Colonic mucosa (tissue), 4 donors: ENCODE measurements around the gene LYSMD1. TPM values are rescaled to one million over a fixed set of nuclear protein-coding genes. Genes with fewer than 3 reads are reported as not detected.
A peak's percentile ranks its signal among the peaks of the same experiment; 100 is the strongest.

ENCODE experiments used
- DNase-seq: peaks from one replicate; pipeline ENCODE4 v3.0.0-alpha.2; 2020
- H3K27ac ChIP-seq: fragments of 200-600 bp; one replicate; pipeline ENCODE4 v1.8.0; 2021
- H3K27me3 ChIP-seq: fragments of 200-600 bp; one replicate; pipeline ENCODE4 v1.8.0; 2021
- H3K36me3 ChIP-seq: fragments of 200-600 bp; one replicate; pipeline ENCODE4 v1.8.0; 2021
- H3K4me1 ChIP-seq: fragments of 200-600 bp; one replicate; pipeline ENCODE4 v1.8.0; 2021; ENCODE audit warnings: mild to moderate bottlenecking
- H3K4me3 ChIP-seq: fragments of 200-600 bp; one replicate; pipeline ENCODE4 v1.8.0; 2021
- H3K9ac ChIP-seq, 2 donors: one replicate each; pipeline ENCODE4 v1.7.0; 2013; ENCODE audit warnings: control low read depth in 2 of 2, low read depth in 2 of 2, low read length in 2 of 2
- H3K9me3 ChIP-seq: fragments of 200-600 bp; one replicate; pipeline ENCODE4 v1.8.0; 2021
- CTCF ChIP-seq: fragments of 200-600 bp; IDR thresholded peaks from one replicate; pipeline ENCODE4 v1.8.0; 2022; ENCODE audit warnings: antibody characterized with exemption, mild to moderate bottlenecking
- intact Hi-C: fragments of 100-400 bp; cut with DNase I; formaldehyde crosslinking; loops from one replicate; pipeline ENCODE4 v1.14.1; 2022
- total RNA-seq, 2 donors: library from RNA; stranded (reverse); fragmentation: NEBNext Ultra II Directional in 1 of 2; extraction: Animal tissue kit (Norgen Biotek cat#: 25700) in 1 of 2; gene quantifications; one replicate each; pipeline ENCODE4 v1.2.1, GENCODE V29; 2021
- donor health status: healthy.
- donor health status: DM: no; HTN: no; CAD: no.
- donor health status: DM: no; HTN: no; CAD: no.

Gene LYSMD1
- total RNA-seq, 2 donors from 2014 or later = 6.8 to 7.2 TPM

GRCh38 chr1:151158751-151159251 is 6.9 kb downstream of the LYSMD1 start:
- Histone ChIP-seq H3K36me3 (peaks cover 6% of the 10 kb centered on the region), H3K27ac (peak overlapping the region; percentile 16), H3K4me1 (no peaks in the 10 kb centered on the region), H3K9ac (no peak overlapping the region), H3K27me3 (no peaks in the 10 kb centered on the region), H3K4me3 (no peak overlapping the region), H3K9me3 (no peaks in the 10 kb centered on the region)
- intact Hi-C loops = loop anchor here (5.0 to 10.0 kb wide), 2 partner anchors 62 to 134 kb away; no protein-coding TSS in a partner anchor
- no peak for DNase-seq
- TF ChIP-seq CTCF = no peak

- no peak for TF ChIP-seq CTCF
- Histone ChIP-seq H3K9me3 (no peaks in the 10 kb centered on the region), H3K4me3 (no peak overlapping the region), H3K4me1 (no peaks in the 10 kb centered on the region), H3K9ac (peak overlapping the region in 1 of 2 donors; percentile 40), H3K27ac (peak overlapping the region; percentile 16), H3K36me3 (peaks cover 6% of the 10 kb centered on the region), H3K27me3 (no peaks in the 10 kb centered on the region)
- intact Hi-C loops = loop anchor here (5.0 to 10.0 kb wide), 2 partner anchors 61 to 134 kb away; no protein-coding TSS in a partner anchor
- no peak for DNase-seq
Measured at GRCh38 chr1:151158326-151158725, 7.4 kb downstream of the LYSMD1 start.

- Histone ChIP-seq H3K9me3 (no peaks in the 10 kb centered on the region), H3K27ac (peak overlapping the region; percentile 51), H3K9ac (peak overlapping the region; percentile 1 to 9), H3K27me3 (no peaks in the 10 kb centered on the region), H3K4me1 (no peaks in the 10 kb centered on the region), H3K36me3 (peaks cover 6% of the 10 kb centered on the region), H3K4me3 (peak overlapping the region; percentile 19)
- intact Hi-C loops = loop anchor here (5.0 to 10.0 kb wide), 2 partner anchors 60 to 132 kb away; no protein-coding TSS in a partner anchor
- TF ChIP-seq CTCF = no peak
- no peak for DNase-seq
Measured at GRCh38 chr1:151157067-151157531, 8.6 kb downstream of the LYSMD1 start.

GRCh38 chr1:151156515-151156819 is 9.2 kb downstream of the LYSMD1 start, which contains the start of gene TNFAIP8L2:
Gene TNFAIP8L2 (plus strand): TSS chr1:151156649. CDS start chr1:151158698, 2,049 bp downstream.
- H3K27me3 ChIP-seq = no peaks in the 10 kb centered on the region
- H3K9ac ChIP-seq = peak within 1 kb of the TSS; percentile 1 to 19
- H3K36me3 ChIP-seq = peaks cover 6% of the 10 kb centered on the region
- intact Hi-C loops = loop anchor here (5.0 to 10.0 kb wide), 2 partner anchors 59 to 132 kb away; no protein-coding TSS in a partner anchor
- H3K9me3 ChIP-seq = no peaks in the 10 kb centered on the region
- peak within 1 kb of the TSS; percentile 51 for H3K27ac ChIP-seq
- peak; percentile 73 for DNase-seq
- H3K4me3 ChIP-seq = peak within 1 kb of the TSS; percentile 19
- no peak for TF ChIP-seq CTCF
- H3K4me1 ChIP-seq = no peaks in the 10 kb centered on the region

GRCh38 chr1:151147665-151148064 is 18.0 kb downstream of the LYSMD1 start:
- H3K27ac ChIP-seq = no peak overlapping the region
- H3K9me3 ChIP-seq = no peaks in the 10 kb centered on the region
- DNase-seq = no peak
- H3K4me1 ChIP-seq = no peaks in the 10 kb centered on the region
- no peak overlapping the region for H3K9ac ChIP-seq
- intact Hi-C loops = no loop called here
- H3K36me3 ChIP-seq = no peaks in the 10 kb centered on the region
- TF ChIP-seq CTCF = no peak
- H3K4me3 ChIP-seq = no peak overlapping the region
- no peaks in the 10 kb centered on the region for H3K27me3 ChIP-seq
